GM21447 (cell line): ENCODE data around the gene RGS4.

Experiments
- ATAC-seq: cut with Tn5 transposase; IDR thresholded peaks from one replicate; pipeline ENCODE4 v1.9.1; 2021; ENCODE audit not compliant: unreplicated experiment

RGS4 gene

DNA sequence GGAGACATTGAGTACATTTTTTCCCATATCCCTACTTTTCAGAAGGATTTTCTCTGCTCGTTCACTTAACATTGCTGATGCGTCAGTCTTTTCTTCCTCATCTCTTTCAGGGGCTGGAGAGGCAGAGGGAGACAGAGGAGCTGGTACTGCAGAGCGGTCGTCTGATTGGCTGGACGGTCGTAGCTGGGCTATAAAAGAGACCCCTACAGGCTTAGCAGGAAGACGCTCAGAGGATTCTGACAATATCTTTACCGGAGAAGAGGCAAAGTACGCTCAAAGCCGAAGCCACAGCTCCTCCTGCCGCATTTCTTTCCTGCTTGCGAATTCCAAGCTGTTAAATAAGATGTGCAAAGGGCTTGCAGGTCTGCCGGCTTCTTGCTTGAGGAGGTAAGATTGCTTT, at the start of gene RGS4:
RGS4 (plus strand) TSS at position 220 of the 400 bp plus-strand sequence; CDS start at position 344, 124 bp downstream.
- ATAC-seq: no peak

DNA sequence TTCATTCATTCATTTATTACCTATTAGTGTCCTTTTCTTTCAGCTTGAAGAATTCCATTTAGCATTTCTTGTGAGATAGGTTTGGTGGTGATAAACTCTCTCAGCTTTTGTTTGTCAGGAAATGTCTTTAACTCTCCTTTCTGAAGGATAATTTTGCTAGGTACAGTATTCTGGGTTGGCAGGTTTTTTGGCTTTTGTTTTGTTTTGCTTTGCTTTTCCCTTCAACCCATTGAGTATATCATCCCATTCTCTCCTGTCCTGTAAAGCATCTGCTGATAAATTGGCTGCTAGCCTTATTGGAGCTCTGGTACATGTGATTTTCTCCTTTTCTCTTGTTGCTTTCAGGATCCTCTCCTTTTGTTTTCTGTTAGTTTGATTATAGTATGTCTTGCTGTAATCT, 47.0 kb upstream of the RGS4 start:
- ATAC-seq: no peak

DNA sequence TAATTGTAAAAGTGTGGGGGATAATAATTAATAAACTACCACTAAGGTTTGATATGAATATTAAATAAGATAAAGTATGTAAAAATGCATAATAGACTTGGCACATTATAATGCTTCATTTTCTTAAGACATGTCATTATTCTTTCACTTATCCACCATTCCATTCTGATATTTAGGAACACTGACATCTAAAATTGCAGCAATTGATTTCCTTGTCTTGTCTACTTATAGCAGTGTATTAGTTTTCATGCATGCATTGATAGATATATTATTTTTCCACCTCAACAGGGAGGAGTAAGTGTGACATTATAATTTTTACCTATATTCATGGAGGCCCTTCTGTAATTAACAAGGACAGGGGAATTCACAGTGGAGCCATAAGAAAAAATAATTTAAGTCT, 41.6 kb upstream of the RGS4 start:
- ATAC-seq: no peak

DNA sequence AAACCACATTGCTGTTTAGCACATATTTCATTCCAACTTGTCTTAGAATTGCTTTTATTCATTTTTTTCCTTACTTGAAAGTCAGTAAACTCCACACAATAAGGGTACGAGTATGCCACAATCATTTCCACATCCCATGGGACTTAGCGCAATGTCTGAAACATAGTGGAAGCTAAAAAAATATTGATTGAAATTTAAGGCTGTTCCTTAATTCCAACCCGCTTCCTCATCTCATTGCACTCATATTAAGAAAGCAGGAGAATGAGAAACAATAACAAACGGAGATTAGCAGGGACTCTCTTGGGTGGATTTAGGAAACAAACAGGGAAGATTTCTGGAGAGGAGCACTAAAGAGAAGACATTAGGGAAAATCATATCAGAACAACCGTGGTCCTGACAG, 39.3 kb upstream of the RGS4 start:
- ATAC-seq: no peak

DNA sequence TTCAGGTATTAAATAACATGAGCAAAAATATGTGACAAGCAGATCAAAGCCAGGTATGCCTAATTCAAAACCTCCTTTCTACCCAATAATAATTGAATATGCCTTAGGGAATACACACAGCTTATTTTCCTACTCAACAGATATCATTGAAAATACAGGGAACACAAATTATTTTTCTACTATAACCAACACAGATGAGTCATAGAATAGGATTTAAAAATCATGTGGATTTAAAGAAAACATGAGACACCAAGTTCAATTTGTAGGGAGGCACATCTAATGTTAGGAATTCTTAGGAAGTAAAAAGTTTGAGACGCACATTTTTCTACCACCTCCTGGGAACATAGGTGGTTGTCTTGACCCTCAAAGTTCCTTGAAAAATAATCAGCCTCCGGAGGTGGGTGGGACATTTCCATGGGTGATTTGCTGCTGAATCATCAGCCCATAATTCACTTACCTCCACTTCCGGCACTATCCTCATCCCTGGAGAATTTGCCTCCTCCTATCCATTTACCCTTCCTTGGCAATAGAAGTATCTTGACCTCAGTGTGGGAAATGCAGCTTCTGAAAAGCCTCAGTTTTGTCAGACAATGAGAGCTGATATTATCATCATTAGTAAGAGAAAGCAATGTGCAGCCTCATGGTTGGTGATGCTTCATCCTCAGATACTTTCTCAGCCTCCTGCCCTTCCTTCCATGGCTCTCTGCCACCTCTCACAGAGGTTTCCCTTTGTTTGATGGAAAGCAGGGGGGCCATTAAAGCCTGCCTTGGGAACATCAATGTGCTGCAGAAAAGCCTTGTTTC, 33.5 kb upstream of the RGS4 start:
- ATAC-seq: no peak

DNA sequence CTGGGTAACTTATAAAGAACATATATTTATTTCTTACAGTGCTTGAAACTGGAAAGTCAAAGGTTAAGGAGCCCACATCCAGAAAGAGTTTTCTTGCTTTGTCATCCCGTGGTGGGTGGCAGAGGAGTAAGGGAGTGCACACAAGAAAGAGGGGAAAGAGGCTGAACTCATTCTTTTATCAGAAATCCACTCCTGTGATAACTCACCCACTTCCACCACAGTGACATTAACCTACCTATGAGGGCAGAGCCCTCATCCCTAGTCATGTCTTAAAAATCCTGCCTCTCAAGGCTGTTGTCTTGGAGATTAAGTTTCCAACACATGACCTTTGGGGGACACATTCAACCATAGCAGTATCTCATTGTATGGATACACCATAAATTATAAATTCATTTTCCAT, 32.5 kb upstream of the RGS4 start:
- no peak for ATAC-seq

DNA sequence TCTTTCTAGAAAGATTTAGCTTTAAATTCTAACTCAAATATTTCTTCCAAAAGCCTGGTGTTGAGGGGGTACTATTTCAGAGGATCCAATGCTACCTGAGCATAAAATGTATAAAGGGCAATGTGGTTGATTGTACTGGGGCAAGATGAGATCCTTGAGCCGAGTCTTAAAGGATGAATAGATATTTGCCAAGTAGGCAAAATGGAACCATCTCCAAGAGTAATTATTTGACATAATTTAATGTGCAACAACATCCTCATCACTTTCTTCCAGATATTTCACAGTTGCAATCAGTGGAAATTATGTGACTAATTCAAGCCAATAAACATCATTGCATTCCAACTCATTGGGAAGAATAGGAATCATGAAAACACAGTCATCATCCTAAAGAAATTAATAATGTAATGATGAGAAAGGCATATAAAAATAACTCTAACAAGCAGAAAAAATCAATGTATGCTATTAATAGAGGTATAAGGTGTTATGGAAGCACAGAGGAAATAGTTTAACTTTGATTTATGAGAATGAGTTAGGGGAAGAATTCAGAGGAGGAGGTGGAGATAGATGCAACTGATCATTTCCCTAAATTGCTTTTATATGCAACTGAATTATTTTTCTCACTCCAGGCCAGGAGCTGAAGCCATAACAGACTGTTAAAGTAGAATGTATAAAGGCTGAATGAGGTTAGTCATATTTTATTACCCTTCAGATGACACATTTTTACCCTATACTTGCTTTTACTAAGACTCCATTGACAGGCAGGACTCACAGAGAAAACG, 30.0 kb upstream of the RGS4 start:
- ATAC-seq: no peak

DNA sequence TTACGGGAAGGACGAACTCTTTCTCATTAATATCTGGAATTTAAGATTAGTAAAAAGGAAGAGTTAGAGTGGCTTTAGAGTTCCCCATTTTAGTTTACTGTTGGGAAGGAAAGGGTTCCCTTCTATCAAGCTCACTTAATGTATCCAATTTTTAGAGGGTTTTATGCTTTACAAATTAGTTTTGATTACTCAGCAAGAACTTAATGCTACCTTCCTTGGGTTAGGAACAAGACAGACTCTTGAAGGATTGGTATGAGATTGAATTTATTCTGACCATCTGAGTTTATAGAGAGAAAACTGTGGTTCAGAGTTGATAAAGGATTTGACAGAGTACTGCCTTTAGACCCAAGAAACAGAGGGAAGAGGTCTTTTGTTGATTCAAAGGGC, 29.5 kb upstream of the RGS4 start:
- no peak for ATAC-seq

DNA sequence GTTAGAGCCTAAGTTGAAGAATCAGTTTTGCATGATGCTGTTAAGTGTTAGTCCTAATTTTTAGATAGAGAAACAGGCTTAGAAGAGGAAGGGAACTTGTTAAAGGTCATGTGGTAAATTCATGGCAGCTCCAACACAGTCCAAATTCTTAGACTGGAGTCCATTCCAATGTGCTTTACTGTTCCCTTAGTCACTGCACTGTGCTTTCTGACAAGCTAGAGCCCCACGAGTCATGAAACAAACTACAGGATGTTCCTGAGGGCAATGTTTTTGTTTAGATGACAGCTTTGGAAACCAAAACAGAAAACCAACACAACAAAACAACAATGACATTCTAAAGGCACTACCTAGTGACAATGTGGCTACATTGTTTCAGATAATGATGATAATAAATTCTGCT, 23.1 kb upstream of the RGS4 start:
- no peak for ATAC-seq

DNA sequence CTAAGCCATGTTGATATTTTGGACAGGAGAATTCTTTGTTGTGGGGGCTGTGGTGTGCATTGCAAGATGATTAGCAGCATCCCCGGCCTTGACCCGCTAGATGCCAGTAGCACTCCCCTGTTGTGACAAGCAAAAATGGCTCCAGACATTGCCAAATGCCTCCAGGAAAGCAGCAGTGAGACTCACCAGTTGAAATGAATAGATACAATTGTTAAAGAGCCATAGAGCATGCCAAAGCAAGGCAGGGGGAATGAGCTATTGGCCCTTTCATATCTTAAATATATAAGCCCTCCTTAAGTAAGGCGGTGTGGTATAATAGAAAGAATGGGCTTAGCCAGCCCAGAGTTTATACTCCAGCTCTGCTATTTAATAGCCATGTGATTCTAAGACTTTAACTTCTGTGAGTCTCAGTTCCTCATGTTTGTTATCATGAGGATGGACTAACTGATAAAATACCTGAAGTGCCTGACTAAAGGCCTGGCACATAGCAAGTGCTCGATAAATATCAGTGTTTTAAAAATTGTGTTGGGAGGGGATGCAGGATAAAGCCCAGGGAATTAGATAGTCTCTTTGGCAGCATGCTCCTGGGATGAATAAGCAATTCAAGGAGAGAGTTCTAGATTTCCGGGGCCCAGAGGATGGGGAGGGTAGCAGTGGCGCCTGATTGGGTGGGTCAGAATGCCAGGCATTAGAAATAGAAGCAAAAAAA, 21.1 kb upstream of the RGS4 start:
- no peak for ATAC-seq

DNA sequence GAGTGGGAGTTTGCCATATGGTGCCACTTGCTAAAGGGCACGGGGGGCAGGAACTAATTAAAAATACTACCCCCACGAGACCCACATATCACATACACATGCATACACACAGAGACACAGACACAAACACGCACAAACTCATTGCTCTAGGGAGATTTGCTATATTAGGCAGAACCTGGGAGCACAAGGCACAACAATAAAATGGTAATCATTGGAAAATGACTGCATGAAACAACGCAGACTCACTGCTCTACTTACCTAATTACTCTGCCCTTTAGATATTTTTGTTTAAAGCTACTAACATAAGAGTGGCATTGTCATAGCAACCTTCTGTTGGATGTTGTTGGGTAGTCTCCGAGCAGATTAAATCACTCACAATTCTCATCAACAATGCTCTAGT, 20.3 kb upstream of the RGS4 start:
- no peak for ATAC-seq

DNA sequence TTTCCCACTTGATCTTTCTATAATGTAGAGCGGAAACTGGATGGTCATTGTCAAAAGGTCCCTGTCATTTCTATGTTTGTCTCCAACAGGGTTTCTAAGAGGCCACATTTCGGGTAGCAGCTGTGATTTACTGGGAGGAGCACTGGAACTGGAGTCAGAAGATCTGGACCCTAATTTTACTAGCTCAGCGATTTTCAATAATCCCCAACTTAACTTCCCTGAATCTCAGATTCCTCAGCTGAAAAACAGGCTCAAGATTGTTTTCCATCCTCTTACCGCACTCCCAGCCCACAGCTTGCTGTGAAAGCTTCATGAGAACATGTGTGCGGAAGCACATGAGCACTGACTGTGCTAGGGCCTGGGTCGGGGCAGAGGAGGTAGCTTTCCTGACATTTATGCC, 19.9 kb upstream of the RGS4 start:
- ATAC-seq: no peak

DNA sequence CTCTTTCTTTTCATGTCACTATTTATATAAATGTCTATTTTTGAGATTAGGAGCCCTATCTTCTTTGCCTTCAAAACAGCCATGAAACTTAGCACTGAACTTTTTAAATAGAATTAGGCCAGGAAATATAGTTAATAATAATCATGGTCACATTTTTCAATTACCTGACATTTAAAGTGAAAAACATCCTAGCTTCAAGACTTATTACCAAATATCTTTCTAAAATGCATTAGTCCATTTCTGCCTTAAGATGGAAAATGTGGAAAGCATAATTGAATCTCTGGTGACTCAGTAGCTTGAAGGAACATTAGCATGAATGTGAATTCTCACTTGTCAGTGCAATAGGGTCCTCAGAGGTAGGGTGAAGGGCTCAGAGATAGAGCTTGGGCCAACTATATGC, 18.7 kb upstream of the RGS4 start:
- no peak for ATAC-seq

DNA sequence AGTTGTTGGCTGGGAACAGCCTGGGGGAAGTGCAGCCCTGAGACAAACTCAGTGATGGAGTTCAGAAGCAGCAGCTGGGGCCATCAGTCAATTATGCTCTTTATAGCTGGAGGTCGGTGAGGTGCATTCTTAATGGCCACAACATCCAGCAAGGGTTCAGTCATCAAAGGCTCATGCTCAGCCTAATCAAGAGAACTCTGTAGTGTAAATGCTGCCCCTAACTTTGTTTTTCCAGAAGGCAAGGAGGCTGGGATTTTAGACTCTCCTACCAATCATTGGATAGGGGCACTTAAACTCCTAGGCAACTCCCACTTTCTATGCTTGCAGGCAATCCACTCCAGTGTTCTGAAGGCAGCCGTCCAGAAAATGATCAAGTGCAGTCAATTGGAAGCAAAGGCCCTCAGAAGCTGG, 15.0 kb upstream of the RGS4 start:
- ATAC-seq: no peak

DNA sequence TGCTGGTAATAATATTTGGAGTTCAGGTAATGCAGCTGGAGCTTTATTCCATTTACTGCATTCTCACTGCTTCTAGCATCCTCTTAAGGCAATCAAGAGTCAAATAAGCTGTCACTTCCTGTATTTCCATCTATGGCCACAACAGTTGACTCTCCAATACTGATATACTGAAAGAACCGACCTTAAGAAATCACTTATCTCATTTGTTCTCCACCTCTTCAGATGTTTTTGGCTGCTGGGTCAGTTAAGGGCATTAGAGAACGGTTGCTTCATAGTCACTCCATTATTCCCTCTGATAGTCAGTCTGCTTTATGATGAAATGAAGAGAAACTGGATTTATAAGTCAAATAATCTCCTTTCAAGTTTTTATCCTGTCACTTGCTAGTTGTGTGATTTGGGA, 14.2 kb upstream of the RGS4 start:
- ATAC-seq: no peak

DNA sequence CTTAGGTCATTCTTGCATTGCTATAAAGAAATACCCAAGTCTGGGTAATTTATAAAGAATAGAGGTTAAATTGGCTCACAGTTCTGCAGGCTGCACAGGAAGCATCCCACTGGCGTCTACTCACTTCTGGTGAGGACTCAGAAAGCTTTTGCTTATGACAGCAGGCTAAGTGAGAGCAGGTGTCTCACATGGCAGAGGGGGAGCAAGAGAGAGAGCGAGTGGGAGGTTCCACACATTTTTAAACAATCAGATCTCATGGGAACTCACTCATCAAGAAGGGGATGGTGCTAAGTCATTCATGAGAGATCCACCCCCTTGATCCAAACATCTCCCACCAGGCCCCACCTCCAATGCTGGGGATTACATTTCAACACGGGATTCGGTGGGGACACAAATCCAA, 13.6 kb upstream of the RGS4 start:
- ATAC-seq: no peak

DNA sequence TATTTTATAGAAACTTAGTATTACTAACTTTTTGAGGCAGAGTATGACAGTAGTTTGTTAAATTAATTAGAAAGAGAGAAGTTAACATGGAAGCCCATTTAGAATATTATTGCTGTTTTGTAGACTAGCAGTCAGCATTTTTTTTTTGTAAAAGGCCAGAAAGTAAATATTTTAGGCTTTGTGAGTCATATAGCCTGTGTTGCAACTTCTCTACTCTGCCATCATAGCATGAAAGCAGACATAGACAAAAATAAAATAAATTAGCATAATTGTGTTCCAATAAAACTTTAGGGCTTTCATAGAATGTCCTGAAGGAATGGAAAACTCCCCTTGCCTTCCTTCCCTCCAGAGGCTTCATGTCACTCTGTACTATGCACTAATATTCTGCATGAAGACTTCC, 12.3 kb upstream of the RGS4 start:
- ATAC-seq: no peak

DNA sequence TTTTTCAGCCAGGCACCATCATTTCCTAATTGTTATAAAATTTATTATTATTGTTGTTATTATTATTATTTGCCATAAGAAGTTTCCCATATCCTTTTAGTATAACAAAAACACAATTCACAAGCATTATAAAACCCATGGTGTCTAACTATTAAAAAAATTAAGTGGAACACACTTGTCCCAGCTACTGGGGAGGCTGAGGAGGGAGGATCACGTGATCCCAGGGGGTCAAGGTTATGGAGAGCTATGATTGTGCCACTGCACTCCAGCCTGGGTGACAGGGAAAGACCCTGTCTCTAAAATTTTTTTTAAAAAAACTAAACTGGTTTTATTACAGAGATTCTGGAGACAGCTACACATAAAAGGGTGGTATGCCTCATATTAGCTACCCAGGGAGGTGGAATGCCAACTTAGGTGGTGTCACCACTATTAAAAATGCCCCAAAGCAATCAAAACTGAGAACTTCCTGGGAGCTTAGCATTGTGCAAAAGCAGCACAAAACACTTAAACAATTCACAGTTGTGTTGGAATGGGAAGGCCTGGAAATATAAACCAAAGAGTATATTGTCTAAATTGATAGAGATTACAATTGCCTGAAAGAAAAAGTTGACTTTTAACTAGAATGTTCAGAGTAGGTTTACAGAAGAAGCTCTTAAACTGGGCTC, 8.7 kb upstream of the RGS4 start:
- ATAC-seq: no peak

DNA sequence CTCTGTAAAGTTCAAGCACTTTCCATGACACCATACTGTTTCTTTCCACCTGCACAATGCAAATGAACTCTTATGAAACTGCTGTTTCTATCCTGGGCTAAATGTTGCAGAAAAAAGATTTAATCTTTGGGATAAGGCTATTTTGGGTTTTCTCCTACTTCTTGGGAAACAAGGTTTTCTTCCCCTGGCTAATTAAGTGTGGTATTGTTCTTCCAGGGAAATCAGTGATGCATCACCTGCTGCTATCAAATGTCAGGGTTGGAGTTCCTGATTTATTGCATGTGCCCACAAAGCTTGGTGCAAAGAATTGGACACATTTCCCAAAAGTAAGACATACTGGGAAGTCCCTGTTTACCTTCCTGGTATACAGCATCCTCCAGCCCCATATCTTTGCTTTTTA, 6.0 kb upstream of the RGS4 start:
- ATAC-seq: no peak

DNA sequence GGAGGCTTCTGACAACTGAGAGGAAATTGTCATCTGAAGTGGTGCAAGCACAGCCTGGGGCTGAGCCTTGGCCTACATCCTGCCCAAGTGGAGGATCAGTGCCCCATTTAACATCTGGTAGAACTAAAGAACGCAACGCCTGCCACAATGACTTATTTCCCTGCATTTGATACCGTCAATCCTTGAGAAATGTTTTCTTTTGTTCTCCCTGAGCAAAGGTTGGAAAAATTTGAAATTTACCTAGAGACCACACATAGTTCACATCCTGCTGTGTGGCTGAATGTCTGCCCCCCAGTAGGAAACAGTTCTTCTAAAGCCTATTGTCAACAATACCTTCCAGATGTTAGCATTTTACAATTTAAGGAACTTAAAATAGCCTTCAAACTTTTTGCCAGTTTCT, 5.6 kb upstream of the RGS4 start:
- no peak for ATAC-seq

DNA sequence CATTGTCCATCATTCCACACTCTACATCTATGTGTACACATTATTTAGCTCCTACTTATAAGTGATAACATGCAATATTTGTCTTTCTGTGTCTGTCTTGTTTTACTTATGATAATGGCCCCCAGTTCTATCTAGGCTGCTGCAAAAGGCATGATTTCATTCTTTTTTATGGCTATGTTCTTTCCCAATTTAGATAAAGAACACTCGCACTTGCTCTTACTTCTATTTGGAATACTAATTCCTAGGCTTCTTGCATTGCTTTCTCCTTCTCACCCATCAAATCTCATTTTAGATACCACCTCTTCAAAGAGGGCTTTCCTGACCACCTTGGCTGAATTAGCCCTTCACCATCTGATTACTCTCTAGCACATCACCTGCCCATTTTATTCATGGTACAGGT, 3.0 kb upstream of the RGS4 start:
- ATAC-seq: no peak
